H1 (cell line): Measurements from ENCODE around the gene INA. TPM values are rescaled to one million over a fixed set of nuclear protein-coding genes. Genes with fewer than 3 reads are reported as not detected.

Source experiments
- ASH2L ChIP-seq: fragments of 200-600, 300-600 bp; sonication (generic); IDR thresholded peaks from one replicate; pipeline ENCODE4 v1.7.1; 2017; ENCODE audit warnings: low read length
- CHD2 ChIP-seq: IDR thresholded peaks from 2 replicates; pipeline ENCODE4 v1.6.1; 2012; ENCODE audit warnings: low read length, improper control_type of control experiment
- E2F6 ChIP-seq: IDR thresholded peaks from 2 replicates; pipeline ENCODE4 v1.6.1; 2012; ENCODE audit warnings: inconsistent platforms
- EP300 ChIP-seq, 2 experiments: IDR thresholded peaks; 1 replicate in 1 of 2; 2 replicates in 1 of 2; pipeline ENCODE4 v1.6.1; 2011 to 2012; ENCODE audit warnings: low read depth in 2 of 2, low read length in 2 of 2, mild to moderate bottlenecking in 2 of 2, borderline replicate concordance in 1 of 2, inconsistent platforms in 1 of 2, moderate library complexity in 1 of 2
- KDM4A ChIP-seq: IDR thresholded peaks from one replicate; pipeline ENCODE4 v1.7.1; 2012; ENCODE audit warnings: low read depth, mild to moderate bottlenecking, moderate library complexity, low read length, inconsistent platforms; ENCODE audit not compliant: severe bottlenecking
- PHF8 ChIP-seq: fragments of 200-600 bp; sonication (generic); conservative IDR thresholded peaks from 2 replicates; pipeline ENCODE4 v1.7.1; 2012; ENCODE audit warnings: low read depth, mild to moderate bottlenecking, inconsistent platforms, low read length, moderate library complexity
- POLR2A ChIP-seq, 2 experiments: IDR thresholded peaks; 1 replicate in 1 of 2; 2 replicates in 1 of 2; pipeline ENCODE4 v1.6.1; 2011; ENCODE audit warnings: low read depth in 2 of 2, low read length in 2 of 2, mild to moderate bottlenecking in 2 of 2; ENCODE audit errors: control extremely low read depth in 1 of 2
- RBBP5 ChIP-seq: IDR thresholded peaks from 2 replicates; pipeline ENCODE4 v1.7.1; 2012; ENCODE audit warnings: low read depth, mild to moderate bottlenecking, inconsistent platforms, low read length, moderate library complexity, borderline replicate concordance
- SIX5 ChIP-seq: IDR thresholded peaks from 2 replicates; pipeline ENCODE4 v1.6.1; 2011; ENCODE audit warnings: mild to moderate bottlenecking, low read depth, low read length
- SUZ12 ChIP-seq: fragments of 200-600 bp; sonication (generic); IDR thresholded peaks from 2 replicates; pipeline ENCODE4 v1.6.1; 2012; ENCODE audit warnings: mild to moderate bottlenecking, inconsistent platforms, low read length, moderate library complexity, mixed read lengths
- TAF1 ChIP-seq: IDR thresholded peaks from 2 replicates; pipeline ENCODE4 v1.6.1; 2011; ENCODE audit warnings: mild to moderate bottlenecking, low read depth, low read length
- TAF7 ChIP-seq: optimal IDR thresholded peaks from 2 replicates; pipeline ENCODE3; 2011; ENCODE audit warnings: low read depth, mild to moderate bottlenecking, inconsistent platforms, low read length, moderate library complexity, borderline replicate concordance
- TEAD4 ChIP-seq: IDR thresholded peaks from 2 replicates; pipeline ENCODE4 v1.6.1; 2012; ENCODE audit warnings: low read depth, low read length, inconsistent platforms, mixed read lengths
- polyA plus RNA-seq, 7 experiments: library from polyadenylated mRNA; depleted of rRNA in 3 of 7; stranded (reverse) in 5 of 7; unstranded in 2 of 7; fragments of >200 nt in 5 of 7; fragments of 200-250 nt in 2 of 7; gene quantifications; 1 replicate in 5 of 7; 2 replicates in 1 of 7; 4 replicates in 1 of 7; pipeline versions ENCODE4 v1.2.1 to v1.2.3, GENCODE V29; 2011 to 2013; ENCODE audit warnings: missing spikeins in 2 of 7, mixed read lengths in 2 of 7
- total RNA-seq: library from RNA; stranded (reverse); fragmentation: NEBNext Ultra II Directional; extraction: Animal tissue kit (Norgen Biotek cat#: 25700); gene quantifications from 2 replicates; pipeline ENCODE4 v1.2.1, GENCODE V29; 2021
- TF ChIP-seq, protein P1 (sequence below): IDR thresholded peaks from 2 replicates; pipeline ENCODE4 v1.6.1; 2012; ENCODE audit warnings: inconsistent platforms

INA gene
- total and polyA plus RNA-seq, 2 of the 8 experiments (the other 6 are each of a cell fraction or from before 2014, with no cell fraction given): 17.1 to 18.1 TPM

GRCh38 chr10:103276896-103277712 is at the start of gene INA (continued):
- TF ChIP-seq EP300 (IDR thresholded peaks at IDR 0.05; ENCODE audit: borderline replicate concordance in 1 of 2, low read depth in 2 of 2, low read length in 2 of 2): no peak
- 0 out of 2 replicates have a peak, but pooled peaks have one; percentile 9 for TF ChIP-seq CHD2
- 0 out of 2 replicates have a peak, but pooled peaks have one; percentile 21 for TF ChIP-seq TEAD4
- peak; percentile 94 for TF ChIP-seq KDM4A
- peak; percentile 82 for TF ChIP-seq E2F6
- peak; percentile 19 for TF ChIP-seq TAF7
- TF ChIP-seq TAF1: peak; percentile 47; the same call in 1 of the 2 replicates
- TF ChIP-seq SIX5: no peak
- peak; percentile 55; the same call in 1 of the 2 replicates for TF ChIP-seq PHF8
- TF ChIP-seq, protein P1, sequence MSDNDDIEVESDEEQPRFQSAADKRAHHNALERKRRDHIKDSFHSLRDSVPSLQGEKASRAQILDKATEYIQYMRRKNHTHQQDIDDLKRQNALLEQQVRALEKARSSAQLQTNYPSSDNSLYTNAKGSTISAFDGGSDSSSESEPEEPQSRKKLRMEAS: peak; percentile 57; the same call in 1 of the 2 replicates
- TF ChIP-seq RBBP5: peak; percentile 87
- no peak; a peak in 1 of 3 replicates for TF ChIP-seq POLR2A (IDR thresholded peaks at IDR 0.05; ENCODE audit: control extremely low read depth in 1 of 2, low read depth in 2 of 2, low read length in 2 of 2)
- 0 out of 2 replicates have a peak, but pooled peaks have one; percentile 80 for TF ChIP-seq SUZ12
- peak; percentile 88 for TF ChIP-seq ASH2L
